CD4-positive, alpha-beta T cell (primary cell): ENCODE data around the gene LPCAT2. TPM values are rescaled to one million over a fixed set of nuclear protein-coding genes. Genes with fewer than 3 reads are reported as not detected.

Source experiments
- ATAC-seq: fragments of 200-7000 bp; cut with Tn5 transposase; one replicate; pipeline ENCODE4 v1.10.0; 2022; ENCODE audit warnings: mild to moderate bottlenecking; ENCODE audit not compliant: poor library complexity
- CTCF ChIA-PET: fragments of 350-600 bp; sonication (Branson Sonifier 250); formaldehyde crosslinking; loops from one replicate; lab custom pipeline; 2021; ENCODE audit warnings: antibody characterized with exemption, inconsistent platforms; lab: Charles Lee
- POLR2A ChIA-PET: fragments of 350-600 bp; sonication (Branson Sonifier 250); formaldehyde crosslinking; loops from one replicate; lab custom pipeline; 2021; ENCODE audit warnings: antibody characterized with exemption, inconsistent platforms; lab: Charles Lee
- DNase-seq, 14 experiments: peaks; one replicate each; pipeline ENCODE4 v3.0.0-alpha.2; 2013 to 2020; ENCODE audit warnings: mixed read lengths in 2 of 14
- H3K27ac ChIP-seq, 2 donors: one replicate each; pipeline versions ENCODE4 v1.5.1 to v1.7.0; 2013; ENCODE audit warnings: low read length in 2 of 2, low read depth in 1 of 2, mild to moderate bottlenecking in 1 of 2
- H3K27me3 ChIP-seq, 2 experiments: 1 replicate in 1 of 2; 2 replicates in 1 of 2; pipeline versions ENCODE4 v1.6.1 to v1.7.0; 2013; ENCODE audit warnings: low read length in 2 of 2, control low read depth in 1 of 2, mild to moderate bottlenecking in 1 of 2, moderate library complexity in 1 of 2; ENCODE audit not compliant: insufficient read depth in 2 of 2, control insufficient read depth in 1 of 2
- H3K36me3 ChIP-seq: one replicate; pipeline ENCODE4 v1.6.1; 2013; ENCODE audit warnings: low read length, control low read depth; ENCODE audit not compliant: insufficient read depth
- H3K4me1 ChIP-seq: one replicate; pipeline ENCODE4 v1.6.1; 2013; ENCODE audit warnings: low read length, control low read depth; ENCODE audit not compliant: insufficient read depth
- H3K4me3 ChIP-seq: one replicate; pipeline ENCODE4 v1.5.1; 2013; ENCODE audit warnings: mild to moderate bottlenecking, low read length, moderate library complexity
- H3K9me3 ChIP-seq, 2 experiments: 1 replicate in 1 of 2; 2 replicates in 1 of 2; pipeline versions ENCODE4 v1.6.1 to v1.7.0; 2013; ENCODE audit warnings: low read length in 2 of 2, mild to moderate bottlenecking in 2 of 2, control low read depth in 1 of 2, moderate library complexity in 1 of 2; ENCODE audit not compliant: control insufficient read depth in 1 of 2, insufficient read depth in 1 of 2
- H3K27ac Mint-ChIP-seq: one replicate; pipeline ENCODE4 v1.8.0; 2020; ENCODE audit warnings: mixed read lengths
- H3K27me3 Mint-ChIP-seq: one replicate; pipeline ENCODE4 v1.8.0; 2021; ENCODE audit warnings: mixed read lengths
- H3K36me3 Mint-ChIP-seq: one replicate; pipeline ENCODE4 v1.8.0; 2021; ENCODE audit warnings: low read depth, mixed read lengths
- H3K4me1 Mint-ChIP-seq: one replicate; pipeline ENCODE4 v1.8.0; 2021; ENCODE audit warnings: low read depth, mixed read lengths
- H3K4me3 Mint-ChIP-seq: one replicate; pipeline ENCODE4 v1.8.0; 2020; ENCODE audit warnings: mild to moderate bottlenecking, mixed read lengths
- H3K9me3 Mint-ChIP-seq: one replicate; pipeline ENCODE4 v1.8.0; 2020; ENCODE audit warnings: mixed read lengths
- intact Hi-C, 2 experiments: fragments of 100-400 bp; cut with DNase I in 1 of 2; cut with micrococcal nuclease in 1 of 2; formaldehyde crosslinking; loops; one replicate each; pipeline versions ENCODE4 v1.15.1 to v1.9.0; 2023 to 2025; cut with DNase I, micrococcal nuclease
- total RNA-seq, 174 experiments: library from RNA in 2 of 174; stranded (reverse) in 2 of 174; gene quantifications; one replicate each; pipeline ENCODE4 v1.2.3 and lab custom pipeline; 2021 to 2026
- TF ChIP-seq, protein P1 (sequence below): fragments of 200-600 bp; IDR thresholded peaks from one replicate; pipeline ENCODE4 v1.8.0; 2022; ENCODE audit warnings: antibody characterized with exemption, mild to moderate bottlenecking

Gene LPCAT2
- total RNA-seq, 2 experiments from 2014 or later, result 0.22 to 0.36 TPM

DNA sequence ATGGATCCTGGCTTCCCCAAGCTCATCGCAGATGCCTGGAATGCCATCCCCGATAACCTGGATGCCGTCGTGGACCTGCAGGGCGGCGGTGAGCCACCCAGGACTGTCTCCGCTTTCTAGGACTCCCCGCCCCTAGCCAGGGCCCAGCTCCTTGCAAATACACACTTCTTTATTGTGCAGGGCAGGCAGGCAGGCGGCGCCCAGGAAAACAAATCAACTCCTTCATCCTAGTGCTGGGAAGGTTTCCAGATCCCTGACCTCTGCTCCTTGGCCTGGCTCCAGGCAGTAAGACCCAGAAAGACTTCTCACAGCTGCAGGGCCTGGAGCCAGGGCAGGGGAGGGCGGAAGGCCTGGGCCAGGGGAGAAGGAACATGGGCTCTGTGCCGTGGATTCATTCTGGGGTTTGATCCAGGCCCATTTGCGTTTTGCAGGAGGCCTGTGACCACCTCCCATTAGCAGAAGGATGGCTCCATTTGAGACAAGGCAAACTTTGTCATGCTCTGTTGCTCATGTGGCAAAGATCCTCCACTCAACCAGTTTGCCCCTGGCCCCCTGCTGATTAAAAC lies 6.0 kb upstream of the LPCAT2 start:
- peaks cover 3% of the 10 kb centered on the region for H3K4me1 ChIP-seq
- H3K27me3 ChIP-seq, result no peaks in the 10 kb centered on the region
- peaks cover 0 to 12% of the 10 kb centered on the region in 2 experiments for H3K9me3 ChIP-seq
- no peak overlapping the region for H3K27ac ChIP-seq
- ATAC-seq, result no peak
- no peaks in the 10 kb centered on the region for H3K36me3 ChIP-seq
- no peak overlapping the region for H3K27ac Mint-ChIP-seq
- H3K9me3 Mint-ChIP-seq, result no peaks in the 10 kb centered on the region
- DNase-seq, result no peak
- intact Hi-C loops, result no loop called here
- POLR2A ChIA-PET, result no interaction called here
- H3K27me3 Mint-ChIP-seq, result peaks cover 8% of the 10 kb centered on the region
- TF ChIP-seq, protein P1, sequence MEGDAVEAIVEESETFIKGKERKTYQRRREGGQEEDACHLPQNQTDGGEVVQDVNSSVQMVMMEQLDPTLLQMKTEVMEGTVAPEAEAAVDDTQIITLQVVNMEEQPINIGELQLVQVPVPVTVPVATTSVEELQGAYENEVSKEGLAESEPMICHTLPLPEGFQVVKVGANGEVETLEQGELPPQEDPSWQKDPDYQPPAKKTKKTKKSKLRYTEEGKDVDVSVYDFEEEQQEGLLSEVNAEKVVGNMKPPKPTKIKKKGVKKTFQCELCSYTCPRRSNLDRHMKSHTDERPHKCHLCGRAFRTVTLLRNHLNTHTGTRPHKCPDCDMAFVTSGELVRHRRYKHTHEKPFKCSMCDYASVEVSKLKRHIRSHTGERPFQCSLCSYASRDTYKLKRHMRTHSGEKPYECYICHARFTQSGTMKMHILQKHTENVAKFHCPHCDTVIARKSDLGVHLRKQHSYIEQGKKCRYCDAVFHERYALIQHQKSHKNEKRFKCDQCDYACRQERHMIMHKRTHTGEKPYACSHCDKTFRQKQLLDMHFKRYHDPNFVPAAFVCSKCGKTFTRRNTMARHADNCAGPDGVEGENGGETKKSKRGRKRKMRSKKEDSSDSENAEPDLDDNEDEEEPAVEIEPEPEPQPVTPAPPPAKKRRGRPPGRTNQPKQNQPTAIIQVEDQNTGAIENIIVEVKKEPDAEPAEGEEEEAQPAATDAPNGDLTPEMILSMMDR, result no peak
- no peak overlapping the region for H3K4me3 Mint-ChIP-seq
- H3K36me3 Mint-ChIP-seq, result no peaks in the 10 kb centered on the region
- no peak overlapping the region for H3K4me3 ChIP-seq
- CTCF ChIA-PET, result no interaction called here
- peaks cover 17% of the 10 kb centered on the region for H3K4me1 Mint-ChIP-seq

DNA sequence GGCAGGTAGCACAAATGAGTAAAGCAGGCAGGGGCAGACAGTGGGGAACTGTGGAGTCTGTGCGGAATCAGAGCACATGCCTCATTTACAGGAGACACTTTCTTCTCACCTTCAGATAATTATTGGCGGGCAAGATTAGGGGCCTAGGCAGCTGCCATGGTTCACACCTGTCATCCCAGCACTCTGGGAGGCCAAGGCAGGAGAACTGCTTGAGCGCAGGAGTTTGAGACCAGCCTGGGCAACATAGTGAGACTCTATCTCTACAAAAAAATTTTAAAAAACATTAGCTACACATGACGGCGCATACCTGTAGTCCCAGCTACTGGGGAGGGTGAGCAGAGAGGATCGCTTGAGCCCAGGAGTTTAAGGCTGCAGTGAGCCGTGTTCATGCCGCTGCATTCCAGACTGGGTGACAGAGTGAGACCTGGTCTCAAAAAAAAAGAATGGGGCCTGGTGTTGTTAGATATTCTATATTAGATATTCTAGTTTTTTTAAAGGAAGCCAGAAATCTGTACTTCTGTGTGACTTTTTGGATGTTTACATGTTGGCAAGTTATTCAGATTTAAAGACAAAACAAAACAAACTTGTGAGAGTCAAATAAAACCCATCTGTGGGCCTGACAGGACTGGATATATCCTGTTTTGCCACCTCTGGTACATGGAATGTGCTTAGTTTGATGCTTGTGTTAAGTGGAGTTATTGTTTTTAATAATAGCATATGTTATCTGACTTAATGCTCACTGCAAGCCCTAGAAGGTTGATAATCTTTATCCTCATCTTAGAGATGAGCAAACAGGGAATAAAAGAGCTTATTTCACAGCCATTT lies 4.9 kb upstream of the LPCAT2 start:
- Histone ChIP-seq H3K27me3 (peaks cover 3 to 4% of the 10 kb centered on the region in 2 experiments), H3K27ac (no peak overlapping the region), H3K4me1 (peaks cover 7% of the 10 kb centered on the region), H3K9me3 (peaks cover 0 to 15% of the 10 kb centered on the region in 2 experiments), H3K4me3 (no peak overlapping the region), H3K36me3 (no peaks in the 10 kb centered on the region)
- TF ChIP-seq, protein P1, result no peak
- Mint-ChIP-seq H3K4me3 (no peak overlapping the region), H3K9me3 (no peaks in the 10 kb centered on the region), H3K4me1 (peaks cover 21% of the 10 kb centered on the region), H3K27ac (no peak overlapping the region), H3K36me3 (no peaks in the 10 kb centered on the region), H3K27me3 (peaks cover 17% of the 10 kb centered on the region)
- intact Hi-C loops, result no loop called here
- ChIA-PET CTCF (no interaction called here), POLR2A (no interaction called here)
- ATAC-seq (no peak), DNase-seq (no peak)

DNA sequence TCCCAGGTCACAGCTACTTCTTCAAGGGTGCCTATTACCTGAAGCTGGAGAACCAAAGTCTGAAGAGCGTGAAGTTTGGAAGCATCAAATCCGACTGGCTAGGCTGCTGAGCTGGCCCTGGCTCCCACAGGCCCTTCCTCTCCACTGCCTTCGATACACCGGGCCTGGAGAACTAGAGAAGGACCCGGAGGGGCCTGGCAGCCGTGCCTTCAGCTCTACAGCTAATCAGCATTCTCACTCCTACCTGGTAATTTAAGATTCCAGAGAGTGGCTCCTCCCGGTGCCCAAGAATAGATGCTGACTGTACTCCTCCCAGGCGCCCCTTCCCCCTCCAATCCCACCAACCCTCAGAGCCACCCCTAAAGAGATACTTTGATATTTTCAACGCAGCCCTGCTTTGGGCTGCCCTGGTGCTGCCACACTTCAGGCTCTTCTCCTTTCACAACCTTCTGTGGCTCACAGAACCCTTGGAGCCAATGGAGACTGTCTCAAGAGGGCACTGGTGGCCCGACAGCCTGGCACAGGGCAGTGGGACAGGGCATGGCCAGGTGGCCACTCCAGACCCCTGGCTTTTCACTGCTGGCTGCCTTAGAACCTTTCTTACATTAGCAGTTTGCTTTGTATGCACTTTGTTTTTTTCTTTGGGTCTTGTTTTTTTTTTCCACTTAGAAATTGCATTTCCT lies 3.4 kb upstream of the LPCAT2 start:
- ATAC-seq (no peak), DNase-seq (no peak)
- H3K9me3 ChIP-seq, result peaks cover 0 to 23% of the 10 kb centered on the region in 2 experiments
- ChIA-PET POLR2A (no interaction called here), CTCF (no interaction called here)
- peaks cover 10% of the 10 kb centered on the region for H3K4me1 ChIP-seq
- Mint-ChIP-seq H3K4me1 (peaks cover 15% of the 10 kb centered on the region), H3K27me3 (peaks cover 32% of the 10 kb centered on the region), H3K27ac (no peak overlapping the region), H3K9me3 (no peaks in the 10 kb centered on the region), H3K36me3 (no peaks in the 10 kb centered on the region), H3K4me3 (no peak overlapping the region)
- TF ChIP-seq, protein P1, result no peak
- H3K36me3 ChIP-seq, result no peaks in the 10 kb centered on the region
- intact Hi-C loops, result no loop called here
- no peak overlapping the region for H3K4me3 ChIP-seq
- no peak overlapping the region for H3K27ac ChIP-seq
- peaks cover 14 to 17% of the 10 kb centered on the region in 2 experiments for H3K27me3 ChIP-seq
